ENCODE data around the gene CCL4.

DNA sequence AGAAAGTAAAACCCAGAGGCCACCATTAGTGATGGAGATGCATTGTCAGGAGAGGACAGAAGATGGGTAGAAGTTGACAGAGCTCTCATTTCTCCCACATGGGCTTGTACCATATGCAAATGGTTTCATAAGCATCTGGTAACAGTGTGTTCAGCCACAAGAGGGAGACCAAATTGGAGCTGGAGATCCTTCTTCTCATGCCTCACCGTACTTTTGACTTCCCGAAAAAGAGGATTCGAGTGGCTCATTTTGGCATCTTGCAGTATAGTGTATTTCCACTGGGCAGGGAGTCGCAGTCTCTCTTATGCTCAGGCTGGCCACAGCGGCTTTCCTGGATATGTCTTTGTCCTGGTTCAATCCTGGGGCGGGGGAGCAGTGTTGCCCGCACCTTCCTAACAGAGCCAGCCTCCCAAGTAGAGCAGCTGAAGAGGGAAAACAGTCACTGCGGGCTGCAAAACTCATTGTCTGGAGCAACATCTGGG is 49.1 kb downstream of the CCL4 start:
- TF ChIP-seq POLR2AphosphoS5 (IDR thresholded peaks at IDR 0.05) (no peak), EP300 (IDR thresholded peaks at IDR 0.05) (no peak), POLR2A (IDR thresholded peaks at IDR 0.05) (no peak)
- TF ChIP-seq, protein P1, sequence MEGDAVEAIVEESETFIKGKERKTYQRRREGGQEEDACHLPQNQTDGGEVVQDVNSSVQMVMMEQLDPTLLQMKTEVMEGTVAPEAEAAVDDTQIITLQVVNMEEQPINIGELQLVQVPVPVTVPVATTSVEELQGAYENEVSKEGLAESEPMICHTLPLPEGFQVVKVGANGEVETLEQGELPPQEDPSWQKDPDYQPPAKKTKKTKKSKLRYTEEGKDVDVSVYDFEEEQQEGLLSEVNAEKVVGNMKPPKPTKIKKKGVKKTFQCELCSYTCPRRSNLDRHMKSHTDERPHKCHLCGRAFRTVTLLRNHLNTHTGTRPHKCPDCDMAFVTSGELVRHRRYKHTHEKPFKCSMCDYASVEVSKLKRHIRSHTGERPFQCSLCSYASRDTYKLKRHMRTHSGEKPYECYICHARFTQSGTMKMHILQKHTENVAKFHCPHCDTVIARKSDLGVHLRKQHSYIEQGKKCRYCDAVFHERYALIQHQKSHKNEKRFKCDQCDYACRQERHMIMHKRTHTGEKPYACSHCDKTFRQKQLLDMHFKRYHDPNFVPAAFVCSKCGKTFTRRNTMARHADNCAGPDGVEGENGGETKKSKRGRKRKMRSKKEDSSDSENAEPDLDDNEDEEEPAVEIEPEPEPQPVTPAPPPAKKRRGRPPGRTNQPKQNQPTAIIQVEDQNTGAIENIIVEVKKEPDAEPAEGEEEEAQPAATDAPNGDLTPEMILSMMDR (IDR thresholded peaks at IDR 0.05): no peak
